Measurements from ENCODE around the gene ZC3H4. TPM values are rescaled to one million over a fixed set of nuclear protein-coding genes. Genes with fewer than 3 reads are reported as not detected.

Gene ZC3H4
- total and polyA plus RNA-seq, 9 of the 15 experiments (the other 6 are each of a cell fraction or from before 2014, with no cell fraction given), result 2.2 to 75.6 (median 18.3) TPM

- TF ChIP-seq CREB1 (IDR thresholded peaks at IDR 0.05) (peak; percentile 68; the same call in 1 of the 2 replicates), CREB1 (CRISPR knock-in tag; IDR thresholded peaks at IDR 0.05) (peak; percentile 54), IRF9 (tag; IDR thresholded peaks at IDR 0.05) (no peak), FUS (optimal IDR thresholded peaks at IDR 0.05; ENCODE audit: low read depth, low read length) (no peak), NUFIP1 (IDR thresholded peaks at IDR 0.05; ENCODE audit: partially characterized antibody) (no peak), MGA (IDR thresholded peaks at IDR 0.05) (peak; percentile 51), SOX6 (IDR thresholded peaks at IDR 0.05) (no peak), PTBP1 (IDR thresholded peaks at IDR 0.05; ENCODE audit: low read depth, low read length) (no peak), PHF21A (IDR thresholded peaks at IDR 0.05; ENCODE audit: borderline replicate concordance, low read depth) (no peak), HMG20A (CRISPR knock-in tag; conservative IDR thresholded peaks at IDR 0.05) (no peak), NFRKB (IDR thresholded peaks at IDR 0.05; ENCODE audit: low read depth) (peak; percentile 36; the same call in 1 of the 2 replicates), SIN3A (IDR thresholded peaks at IDR 0.05; ENCODE audit: borderline replicate concordance in 2 of 2, control insufficient read depth in 1 of 2, low read depth in 2 of 2, low read length in 2 of 2) (0 out of 4 replicates have a peak, but pooled peaks of 1 of the 2 experiments have one; percentile 12), CBFB (CRISPR knock-in tag; IDR thresholded peaks at IDR 0.05) (no peak), PPARD (CRISPR knock-in tag; IDR thresholded peaks at IDR 0.05) (no peak), LARP7 (IDR thresholded peaks at IDR 0.05) (no peak), EGR1 (conservative IDR thresholded peaks at IDR 0.05) (peak; percentile 100), KAT2B (IDR thresholded peaks at IDR 0.05; ENCODE audit: low read depth, low read length) (no peak)
These were observed 78.2 kb downstream of the ZC3H4 start (continued) for GRCh38 chr19:47035127-47036096.
